GM19023 (cell line): ENCODE measurements around the gene MAP7.

Experiments
- ATAC-seq: cut with Tn5 transposase; IDR thresholded peaks from one replicate; pipeline ENCODE4 v1.9.1; 2021; ENCODE audit warnings: mild to moderate bottlenecking, moderate library complexity; ENCODE audit not compliant: unreplicated experiment

Gene MAP7

DNA sequence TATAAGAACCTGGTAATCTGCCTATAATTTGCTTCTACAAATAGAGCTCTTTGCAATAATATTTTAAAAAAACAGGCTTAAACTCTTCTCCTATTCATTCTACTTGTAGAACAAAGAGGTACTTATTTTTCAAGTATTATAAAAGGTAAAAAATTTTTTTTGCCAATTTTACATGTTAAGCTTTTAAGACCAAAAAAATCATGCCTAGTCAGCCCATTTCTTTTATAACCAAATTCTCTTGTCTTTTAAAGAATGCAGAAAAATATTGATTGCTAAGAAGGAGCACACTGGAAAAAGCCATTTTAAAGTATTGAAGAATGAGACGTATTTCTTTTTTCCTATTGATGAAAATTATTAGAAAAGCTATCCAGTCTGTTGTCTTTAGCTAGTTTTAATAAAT, 206.5 kb downstream of the MAP7 start:
- no peak for ATAC-seq

DNA sequence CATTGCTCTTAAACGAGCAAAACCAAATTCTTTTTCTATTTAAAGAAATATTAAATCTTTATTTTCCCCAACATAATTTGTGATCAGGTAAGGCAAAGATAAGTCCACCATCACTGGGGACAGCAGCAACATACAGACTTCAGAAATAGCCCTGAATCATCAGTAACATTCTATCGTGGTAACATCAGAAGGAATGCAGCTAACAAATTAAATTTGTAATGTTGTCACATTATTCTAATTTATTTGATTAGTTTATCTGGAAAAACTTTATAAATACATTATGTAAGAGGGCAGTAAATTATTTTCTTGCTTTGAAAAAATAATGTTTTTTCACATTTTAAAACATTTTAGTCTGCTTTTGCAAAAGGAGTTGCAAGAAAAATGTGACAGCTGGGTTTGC, 206.9 kb downstream of the MAP7 start:
- ATAC-seq: no peak

DNA sequence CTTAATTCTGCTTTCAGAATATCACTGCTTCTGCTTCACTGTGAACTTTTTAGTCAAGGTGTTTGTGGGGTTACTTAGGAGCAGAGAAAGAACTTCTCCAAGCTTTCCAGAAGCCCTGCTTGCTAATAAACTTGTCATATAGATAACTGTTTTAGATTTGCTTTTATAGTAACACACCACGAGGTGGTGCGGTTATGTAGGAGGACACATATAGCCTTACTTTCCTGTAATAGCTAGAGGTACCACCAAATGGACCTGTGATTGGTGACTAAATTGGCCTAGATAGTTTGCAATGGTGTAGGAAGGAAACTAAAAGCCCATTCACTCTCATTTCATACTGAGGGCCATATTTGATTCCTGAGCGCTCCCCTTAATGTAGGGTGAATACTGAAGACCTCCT, 208.3 kb downstream of the MAP7 start:
- no peak for ATAC-seq

DNA sequence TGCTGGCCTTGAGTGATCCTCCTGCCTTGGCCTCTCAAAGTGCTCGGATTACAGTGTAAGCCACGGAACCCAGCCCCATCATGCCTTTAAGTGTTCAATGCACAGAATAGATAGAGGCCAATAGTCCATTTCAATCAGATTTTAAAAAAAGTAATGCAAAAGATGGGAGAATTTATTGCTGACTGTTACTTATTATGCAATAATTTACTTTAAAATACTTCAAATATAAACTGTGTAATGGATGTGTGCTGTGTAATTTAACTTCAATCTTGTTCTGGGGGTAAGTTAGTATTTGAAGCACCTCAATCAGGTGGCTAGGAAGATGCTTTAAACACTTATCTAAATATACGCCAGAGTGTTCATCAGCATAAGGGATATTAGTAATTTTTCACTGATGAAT, 208.9 kb downstream of the MAP7 start:
- no peak for ATAC-seq

DNA sequence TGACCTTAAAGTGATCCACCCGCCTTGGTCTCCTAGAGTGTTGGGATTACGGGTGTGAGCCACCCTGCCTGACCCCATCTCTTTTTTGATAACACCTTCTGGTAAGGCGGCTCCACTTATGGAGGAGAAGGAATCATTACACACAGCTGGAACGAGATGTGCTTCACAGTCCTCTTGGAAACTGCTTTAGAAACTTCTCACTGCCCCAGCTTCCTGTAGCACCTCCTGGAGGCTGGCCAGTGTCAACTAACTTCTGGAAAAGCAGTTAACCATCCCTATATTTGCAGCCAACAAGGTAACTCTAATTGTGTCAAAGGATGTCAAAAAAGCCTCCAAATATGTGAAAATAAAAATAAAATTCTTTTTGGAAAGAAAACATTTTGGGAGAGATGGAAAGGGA, 211.7 kb downstream of the MAP7 start:
- ATAC-seq: no peak

DNA sequence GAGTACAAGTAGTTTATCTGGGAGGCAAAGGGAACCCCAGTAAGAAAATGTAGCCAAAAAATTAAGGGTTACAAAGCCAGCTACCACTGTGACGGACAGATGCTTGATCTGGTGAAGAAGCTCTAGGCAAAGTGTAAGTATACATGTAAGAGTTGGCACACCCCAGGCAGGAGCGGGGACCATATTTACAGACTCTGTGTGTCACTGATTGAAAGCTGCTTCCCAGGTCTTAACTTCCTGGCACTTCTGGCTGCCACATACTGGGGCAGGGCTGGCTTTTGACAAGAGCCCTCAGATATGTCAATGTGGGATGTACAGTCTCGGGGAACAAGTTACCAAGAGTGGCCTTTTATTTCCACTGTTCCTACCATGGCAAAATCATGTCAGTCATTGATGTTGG, 212.6 kb downstream of the MAP7 start:
- no peak for ATAC-seq

DNA sequence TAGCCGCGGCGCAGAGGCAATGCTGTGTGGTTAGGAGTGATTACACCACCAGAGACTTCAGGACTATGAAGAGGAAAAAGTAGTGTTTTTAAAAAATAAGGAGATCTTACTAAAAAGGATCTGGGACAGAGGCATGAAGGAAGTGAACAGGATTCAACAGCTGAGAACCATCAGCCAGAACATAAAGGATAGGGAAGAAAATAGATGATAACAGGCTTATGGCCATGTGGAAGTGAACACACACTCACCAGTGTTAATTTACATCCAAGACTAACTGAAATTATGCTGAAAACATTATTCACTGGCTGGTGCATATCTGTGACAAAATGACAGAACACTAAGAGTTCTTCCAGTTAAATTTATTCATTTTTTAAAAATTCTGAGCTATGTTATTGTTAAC, 213.1 kb downstream of the MAP7 start:
- ATAC-seq: no peak

DNA sequence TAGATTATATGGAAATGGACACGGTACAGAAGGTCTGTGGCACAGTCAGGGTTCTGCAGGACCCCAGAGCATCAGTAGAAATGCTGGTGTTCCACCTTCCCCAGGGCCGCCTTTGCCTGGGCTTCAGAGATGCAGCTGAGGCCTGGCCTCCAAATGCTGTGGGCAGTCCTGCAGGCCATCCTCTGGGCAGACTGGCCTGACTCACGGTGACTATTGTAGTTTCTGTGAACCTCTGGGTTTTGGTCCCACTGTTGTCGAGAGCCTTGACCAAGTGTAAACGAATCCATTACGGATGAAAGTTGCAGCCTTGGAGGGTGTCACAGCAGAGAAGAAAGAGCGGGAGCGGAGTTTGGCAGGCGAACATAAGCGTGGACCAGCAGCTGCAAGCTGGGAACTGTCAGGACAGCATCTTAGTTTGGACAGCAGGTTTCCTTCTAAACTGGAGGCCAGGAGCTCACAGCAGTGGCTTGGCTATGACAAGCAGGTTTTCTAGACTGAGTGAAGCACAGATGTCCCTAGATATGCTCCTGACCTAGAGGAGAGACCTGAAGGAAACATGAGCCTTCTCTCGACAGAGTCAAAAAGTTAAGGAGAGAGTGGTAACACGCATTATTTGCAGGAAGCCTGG, 214.4 kb downstream of the MAP7 start:
- ATAC-seq: no peak

DNA sequence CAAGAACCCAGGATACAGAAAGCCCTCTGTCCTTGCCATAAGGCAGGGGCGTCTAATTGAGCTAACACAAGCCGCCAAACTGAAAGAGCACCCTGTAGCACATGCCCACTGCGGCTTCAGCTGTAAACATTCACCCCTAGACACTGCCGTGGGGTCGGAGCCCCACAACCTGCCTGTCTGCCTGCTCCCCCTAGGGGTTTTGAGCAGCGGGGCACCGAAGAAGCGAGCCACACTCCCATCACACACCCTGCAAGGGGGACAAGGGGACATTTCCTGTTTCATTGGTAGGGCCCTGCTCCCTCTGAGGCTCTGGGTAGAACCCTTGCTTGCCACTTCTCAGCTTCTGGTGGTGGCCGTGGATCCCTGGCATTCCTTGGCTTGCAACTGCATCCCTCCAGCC, 215.4 kb downstream of the MAP7 start:
- ATAC-seq: no peak

DNA sequence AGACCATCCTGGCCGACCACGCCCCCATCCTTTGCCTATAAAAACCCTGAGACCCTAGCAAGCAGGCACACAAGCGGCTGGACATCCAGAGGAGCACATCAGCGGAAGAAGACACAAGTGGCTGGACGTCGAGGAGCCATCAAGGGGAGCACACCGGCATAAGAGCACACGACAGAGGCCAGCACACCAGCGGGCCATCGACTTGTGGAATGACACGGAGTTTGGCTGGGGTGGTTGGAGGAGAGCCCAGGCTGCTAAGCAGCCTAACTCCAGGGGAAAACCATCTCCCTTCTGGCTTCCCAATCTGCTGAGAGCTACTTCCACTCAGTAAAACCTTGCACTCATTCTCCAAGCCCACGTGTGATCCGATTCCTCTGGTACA, 215.8 kb downstream of the MAP7 start:
- no peak for ATAC-seq

DNA sequence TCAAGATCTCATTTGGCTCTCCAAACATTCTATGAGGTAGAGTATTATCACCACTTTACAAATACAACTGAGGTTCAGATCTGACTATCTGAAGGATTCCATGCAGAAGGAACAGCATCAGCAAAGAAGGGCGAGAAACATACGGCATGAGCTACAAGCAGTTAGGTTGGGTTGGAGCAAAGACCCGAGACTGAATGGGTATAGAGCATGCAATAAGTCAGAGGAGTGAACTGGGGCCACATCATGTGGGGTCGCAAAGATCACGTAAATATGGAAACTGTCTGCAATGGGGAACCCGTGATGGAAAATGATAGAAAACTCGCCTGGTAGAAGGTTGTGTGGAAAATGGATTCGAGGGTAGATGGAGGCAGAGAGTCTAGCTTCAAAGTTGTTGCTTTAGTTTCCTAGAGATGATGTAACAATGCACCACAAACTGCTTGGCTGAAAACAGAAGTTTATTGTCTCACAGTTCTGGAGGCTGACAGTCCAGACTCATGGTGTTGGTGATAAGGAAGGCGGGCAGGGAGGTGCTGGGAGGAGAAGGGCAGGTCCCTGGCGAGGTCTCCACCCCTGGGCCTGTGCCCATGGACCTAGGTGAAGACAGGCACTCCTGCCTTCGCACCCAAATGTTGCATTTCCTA, 216.3 kb downstream of the MAP7 start:
- ATAC-seq: no peak

DNA sequence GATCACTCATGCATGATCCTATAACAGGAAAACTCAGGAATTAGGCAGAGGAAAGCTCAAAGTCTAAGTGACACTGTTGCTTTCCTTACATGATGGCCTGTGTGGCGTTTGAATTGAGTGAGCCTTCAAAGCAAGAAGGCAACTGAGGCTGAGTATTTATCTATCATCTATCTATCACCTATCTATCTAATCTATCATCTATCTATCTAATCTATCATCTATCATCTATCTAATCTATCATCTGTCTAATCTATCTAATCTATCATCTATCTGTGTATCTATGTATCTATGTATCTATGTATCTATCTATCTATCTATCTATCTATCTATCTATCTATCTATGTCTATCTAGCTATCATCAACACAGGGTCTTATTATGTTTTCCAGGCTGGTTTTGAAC, 218.8 kb downstream of the MAP7 start:
- ATAC-seq: no peak

DNA sequence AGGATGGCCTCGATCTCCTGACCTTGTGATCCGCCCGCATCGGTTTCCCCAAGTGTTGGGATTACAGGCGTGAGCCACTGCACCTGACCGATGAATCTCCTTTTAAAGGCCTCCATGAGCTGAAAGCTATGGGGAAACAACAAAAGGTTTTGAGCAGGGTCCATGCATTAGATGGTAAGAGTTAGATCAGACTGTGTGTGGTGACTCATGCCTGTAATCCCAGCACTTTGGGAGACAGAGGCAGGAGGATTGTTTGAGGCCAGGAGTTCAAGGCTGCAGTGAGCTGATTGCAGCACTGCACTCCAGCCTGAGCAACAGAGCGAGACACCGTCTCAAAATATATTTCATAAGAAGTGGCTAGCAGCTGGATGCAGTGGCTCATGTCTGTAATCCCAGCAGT, 219.6 kb downstream of the MAP7 start:
- ATAC-seq: no peak

DNA sequence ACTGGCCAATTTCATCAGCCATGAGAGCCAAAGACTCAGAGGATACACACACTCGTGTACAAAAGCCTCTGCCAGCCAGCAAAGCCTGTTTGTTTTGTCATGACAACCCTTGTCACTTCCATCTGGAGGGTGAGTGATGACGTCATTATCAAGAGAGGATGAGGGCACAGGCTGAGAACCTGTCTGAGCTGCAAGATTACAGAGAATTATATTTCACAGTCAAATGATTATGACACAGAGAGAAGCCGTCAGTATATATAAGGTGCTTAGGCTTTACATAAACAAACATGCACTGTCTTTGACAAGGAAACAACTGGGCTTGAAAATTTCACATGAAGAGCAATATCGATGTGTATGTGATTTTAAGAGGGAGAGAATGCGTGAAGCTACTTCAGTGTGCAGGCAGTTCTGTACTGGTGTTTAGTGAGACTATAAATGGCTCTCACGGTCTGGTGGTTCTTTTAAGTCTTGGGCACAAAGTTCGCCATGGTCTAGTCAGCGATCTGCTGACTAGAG, 224.1 kb downstream of the MAP7 start:
- no peak for ATAC-seq

DNA sequence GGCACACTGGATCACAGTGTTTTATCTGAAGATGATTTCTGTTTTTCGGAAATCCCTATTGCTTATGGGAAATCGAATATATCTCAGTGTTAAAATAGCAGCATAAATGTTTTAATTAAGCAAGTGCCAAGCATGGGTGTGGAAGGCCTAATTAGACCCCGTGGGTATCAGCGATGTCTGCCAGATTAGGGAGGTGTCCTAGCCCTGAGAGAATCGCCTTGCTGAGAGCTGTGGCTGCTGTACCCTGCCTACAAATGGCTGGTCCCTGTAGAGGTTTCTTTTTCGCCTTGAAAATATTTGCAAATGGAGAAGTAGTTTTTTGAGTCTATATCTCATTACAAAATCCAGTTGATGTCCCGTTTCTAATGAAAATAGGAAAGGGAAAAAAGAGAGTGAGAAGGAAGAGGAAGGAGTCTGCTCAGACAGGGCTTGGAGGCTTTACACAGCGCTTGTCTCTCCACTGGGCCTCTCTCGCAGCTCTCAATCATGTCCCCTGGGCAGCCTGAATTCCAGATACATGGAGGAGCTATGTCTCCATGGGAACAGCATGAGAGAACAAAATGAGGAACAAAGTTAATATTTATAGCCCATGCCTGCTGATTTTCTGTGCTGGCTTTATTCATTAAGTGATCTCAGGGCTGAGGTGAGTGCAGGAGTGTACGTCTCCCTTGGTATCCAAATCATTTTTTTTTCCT, 225.4 kb downstream of the MAP7 start:
- ATAC-seq: no peak

DNA sequence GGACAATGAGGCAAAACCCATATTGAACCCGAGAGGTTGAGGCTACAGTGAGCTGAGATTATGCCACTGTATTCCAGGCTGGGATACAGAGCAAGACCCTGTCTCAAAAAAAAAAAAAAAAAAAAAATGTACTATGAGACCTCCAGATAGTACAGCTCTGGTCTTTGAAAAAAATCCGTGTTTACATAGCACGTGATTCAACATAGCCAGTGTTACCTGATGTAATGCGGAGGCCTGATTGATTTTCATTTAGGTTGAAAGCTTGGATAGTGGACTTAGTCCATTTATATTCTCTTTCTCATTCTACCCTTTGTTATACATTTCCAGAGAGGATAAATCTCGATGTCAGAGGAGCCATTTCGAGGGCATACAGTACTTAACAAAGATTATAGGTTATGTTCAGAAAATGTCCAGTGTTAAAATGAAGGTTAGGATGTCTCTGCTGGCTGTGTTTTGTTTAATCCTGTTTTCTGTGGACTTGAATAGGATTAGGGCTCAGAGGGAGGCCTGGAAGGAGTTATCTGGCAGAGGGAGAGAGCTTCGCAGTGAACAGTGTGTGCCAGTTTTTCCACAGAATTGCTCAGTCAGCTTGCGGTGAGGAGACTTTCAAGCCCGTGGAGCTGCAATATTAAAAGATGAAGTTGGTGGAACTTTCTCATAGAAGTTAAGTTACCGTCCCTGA, 226.7 kb downstream of the MAP7 start:
- ATAC-seq: no peak

DNA sequence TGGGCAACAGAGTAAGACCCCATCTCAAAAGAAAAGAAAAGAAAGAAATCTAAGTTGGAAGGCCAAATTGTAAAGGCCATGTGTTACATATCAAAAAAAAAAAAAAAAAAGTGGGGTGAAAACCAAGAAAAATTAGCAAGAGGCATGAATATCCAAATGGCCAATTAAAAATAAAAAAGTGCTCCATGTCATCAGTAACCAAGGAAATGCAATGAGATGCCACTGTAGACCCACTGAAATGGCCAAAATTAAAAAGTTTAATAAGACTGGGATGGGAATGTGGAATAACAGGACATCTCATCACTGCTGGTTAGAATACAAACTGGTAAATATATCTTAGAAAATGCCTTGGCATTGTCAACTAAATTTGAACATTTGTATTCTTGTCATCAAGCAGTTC, 230.5 kb downstream of the MAP7 start:
- ATAC-seq: no peak

DNA sequence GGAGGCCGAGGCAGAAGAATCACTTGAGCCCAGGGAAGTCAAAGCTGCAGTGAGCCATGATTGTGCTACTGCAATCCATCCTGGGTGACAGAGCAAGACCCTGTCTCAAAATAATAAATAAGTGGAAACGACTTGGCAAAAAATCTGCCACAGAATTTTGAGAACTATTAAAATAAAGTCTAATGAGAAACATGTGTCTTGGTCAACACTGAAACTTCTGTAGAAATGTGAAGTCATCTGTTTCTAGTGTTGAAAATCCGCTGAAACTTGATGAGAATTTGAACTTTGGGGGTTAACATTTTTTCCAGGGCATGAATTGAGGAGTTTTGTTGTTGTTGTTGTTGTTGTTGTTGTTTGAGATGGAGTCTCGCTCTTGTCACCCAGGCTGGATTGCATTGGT, 231.5 kb downstream of the MAP7 start:
- ATAC-seq: no peak

DNA sequence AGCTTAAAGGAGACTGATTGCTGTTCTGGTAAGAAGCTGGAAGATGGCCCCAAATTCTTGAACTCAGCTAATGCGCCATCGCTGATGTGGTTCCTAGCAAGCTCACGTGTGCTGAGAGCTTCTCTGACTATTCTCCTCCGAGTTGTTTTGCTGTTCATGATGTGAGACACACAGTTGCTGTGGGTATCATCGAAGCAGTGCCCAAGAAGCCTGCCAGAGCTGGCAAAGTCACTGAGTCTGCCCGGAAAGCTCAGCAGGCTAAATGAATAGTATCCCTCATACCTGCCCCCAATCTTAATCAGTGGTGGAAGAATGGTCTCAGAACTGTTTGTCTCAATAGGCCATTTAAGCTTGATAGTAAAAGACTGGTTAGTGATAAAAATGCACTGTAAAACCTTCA, 232.3 kb downstream of the MAP7 start:
- ATAC-seq: no peak

DNA sequence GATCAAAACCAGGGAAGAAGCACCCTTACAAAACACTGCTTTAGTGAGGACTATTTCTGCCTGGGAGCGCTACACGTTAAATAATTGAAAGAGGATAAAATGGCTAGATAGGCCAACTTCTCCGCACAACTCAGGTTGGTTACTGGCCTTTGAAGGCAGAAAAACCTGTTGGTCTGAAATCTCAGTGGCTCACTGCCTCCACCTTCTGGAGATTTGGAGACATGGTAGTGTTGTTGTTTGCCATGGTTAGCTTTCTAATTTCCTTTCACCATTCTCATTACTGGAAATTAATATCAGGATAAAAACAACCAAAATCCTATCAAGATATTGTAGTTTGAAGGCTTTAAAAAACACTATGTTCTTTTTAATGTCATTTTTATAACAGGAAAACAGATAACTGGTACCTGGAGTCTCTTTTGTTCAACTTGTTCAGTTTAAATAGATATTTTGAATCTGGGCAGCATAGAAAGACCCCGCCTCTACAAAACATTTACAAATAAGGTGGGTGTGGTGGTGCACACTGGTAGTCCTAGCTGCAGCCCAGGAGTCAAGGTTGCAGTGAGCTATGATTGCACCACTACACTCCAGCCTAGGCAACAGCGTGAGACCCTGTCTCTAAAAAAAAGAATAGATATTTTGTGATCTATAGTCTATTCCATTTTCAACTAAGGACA, 233.1 kb downstream of the MAP7 start:
- ATAC-seq: no peak

DNA sequence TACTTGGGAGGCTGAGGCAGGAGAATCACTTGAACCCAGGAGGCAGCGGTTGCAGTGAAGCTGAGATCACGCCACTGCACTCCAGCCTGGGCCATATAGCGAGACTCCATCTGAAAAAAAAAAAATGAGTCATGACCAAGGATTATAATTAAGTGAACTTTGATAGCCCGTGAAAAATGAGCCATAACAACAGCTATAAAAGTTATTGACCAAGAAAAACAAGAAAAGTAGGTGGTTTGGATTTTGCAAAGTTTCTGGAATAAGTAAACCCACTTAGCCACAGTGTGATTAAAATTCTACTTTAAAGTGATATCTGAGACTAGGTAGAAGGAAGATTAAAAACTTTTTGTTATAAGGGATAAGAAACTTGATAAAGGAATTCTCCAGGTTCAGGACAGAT, 234.6 kb downstream of the MAP7 start:
- no peak for ATAC-seq
